ENCODE measurements around the gene ASPHD2.

- no peak for TF ChIP-seq CTCF (IDR thresholded peaks at IDR 0.05; ENCODE audit: low read length)
- TF ChIP-seq EZH2 (IDR thresholded peaks at IDR 0.05; ENCODE audit: borderline replicate concordance, low read length), result no peak
Measured at GRCh38 chr22:26489447-26490036, 60.5 kb downstream of the ASPHD2 start.

Data from OCI-LY1 (cell line).